HCT116 (cell line): ENCODE data around the gene ITPK1. TPM values are rescaled to one million over a fixed set of nuclear protein-coding genes. Genes with fewer than 3 reads are reported as not detected.

ENCODE experiments used
- ATAC-seq: fragments of 200-7000 bp; cut with Tn5 transposase; 2 replicates; pipeline ENCODE4 v1.9.1; 2020; ENCODE audit warnings: mild to moderate bottlenecking, moderate library complexity
- BruUV-seq: library from RNA; stranded (reverse); fragments of 400-500 nt; replicated peaks from 2 replicates; lab custom pipeline; 2021; lab: Mats Ljungman, UMichigan
- CTCF ChIA-PET: fragments of 300-600 bp; sonication (Branson Sonifier 250); formaldehyde crosslinking; loops from one replicate; lab custom pipeline; 2021; ENCODE audit warnings: antibody characterized with exemption; lab: Charles Lee
- POLR2A ChIA-PET: fragments of 300-600, 350-600 bp; sonication (Branson Sonifier 250); formaldehyde crosslinking; loops from one replicate; lab custom pipeline; 2021; ENCODE audit warnings: antibody characterized with exemption; lab: Charles Lee
- RAD21 ChIA-PET, 2 experiments: fragments of 300-600 bp; sonication (Branson Sonifier 250); formaldehyde crosslinking; loops; one replicate each; lab custom pipeline; 2023; ENCODE audit warnings: low total read pairs in 2 of 2; ENCODE audit not compliant: uncharacterized antibody in 2 of 2, unreplicated experiment in 2 of 2, low non-redundant PET in 1 of 2; lab: Charles Lee
- DNase-seq: peaks from one replicate; pipeline ENCODE4 v3.0.0-alpha.2; 2010; ENCODE audit warnings: low read depth, low spot score
- H2AFZ ChIP-seq: fragments of 200-600 bp; shearing (Covaris generic), sonication (generic); 2 replicates; pipeline ENCODE4 v1.6.1; 2017; ENCODE audit warnings: low read depth, mixed run types, mixed read lengths, antibody characterized with exemption, low read length; ENCODE audit not compliant: poor library complexity, severe bottlenecking
- H3K27ac ChIP-seq: 2 replicates; pipeline ENCODE4 v1.5.1; 2012; ENCODE audit warnings: low read depth, low read length
- H3K27me3 ChIP-seq: fragments of 200-600 bp; sonication (generic); 2 replicates; pipeline ENCODE4 v1.6.1; 2016; ENCODE audit warnings: mixed run types, low read length, mixed read lengths; ENCODE audit not compliant: insufficient read depth
- H3K36me3 ChIP-seq, 2 experiments: fragments of 200-500 bp in 1 of 2; fragments of 200-600 bp in 1 of 2; sonication (Bioruptor generic) in 1 of 2; sonication (generic) in 1 of 2; 2 replicates each; pipeline versions ENCODE4 v1.5.1 to v1.6.1; 2014 to 2016; ENCODE audit warnings: low read length in 2 of 2, inconsistent platforms in 1 of 2, mixed read lengths in 1 of 2, mixed run types in 1 of 2; ENCODE audit not compliant: insufficient read depth in 2 of 2, control insufficient read depth in 1 of 2
- H3K4me1 ChIP-seq, 2 experiments: fragments of 200-600 bp in 1 of 2; sonication (generic) in 1 of 2; 2 replicates each; pipeline versions ENCODE4 v1.5.1 to v1.6.1; 2012 to 2017; ENCODE audit warnings: low read length in 2 of 2, inconsistent platforms in 1 of 2, mild to moderate bottlenecking in 1 of 2, mixed read lengths in 1 of 2, mixed run types in 1 of 2, moderate library complexity in 1 of 2; ENCODE audit not compliant: insufficient read depth in 2 of 2, control insufficient read depth in 1 of 2
- H3K4me2 ChIP-seq: fragments of 200-600 bp; sonication (generic); 2 replicates; pipeline ENCODE4 v1.6.1; 2017; ENCODE audit warnings: mixed run types, low read length, mixed read lengths
- H3K4me3 ChIP-seq, 2 experiments: fragments of 200-600 bp in 1 of 2; sonication (generic) in 1 of 2; replicated peaks in 1 of 2; 2 replicates each; pipeline ENCODE4 v1.5.1; 2011 to 2016; ENCODE audit warnings: low read length in 2 of 2, control low read depth in 1 of 2, low read depth in 1 of 2, mild to moderate bottlenecking in 1 of 2, mixed read lengths in 1 of 2, mixed run types in 1 of 2
- H3K79me2 ChIP-seq: fragments of 200-600 bp; sonication (generic); 2 replicates; pipeline ENCODE4 v1.6.1; 2017; ENCODE audit warnings: mild to moderate bottlenecking, mixed run types, low read length, moderate library complexity, mixed read lengths; ENCODE audit not compliant: insufficient read depth
- H3K9ac ChIP-seq: fragments of 200-600 bp; sonication (generic); 2 replicates; pipeline ENCODE4 v1.6.1; 2016; ENCODE audit warnings: low read length, mixed read lengths
- H3K9me2 ChIP-seq: fragments of 200-600 bp; sonication (generic), shearing (Covaris generic); 2 replicates; pipeline ENCODE4 v1.6.1; 2017; ENCODE audit warnings: mixed run types, mild to moderate bottlenecking, moderate library complexity; ENCODE audit not compliant: insufficient read depth
- H3K9me3 ChIP-seq, 2 experiments: fragments of 200-500 bp in 1 of 2; fragments of 200-600 bp in 1 of 2; sonication (Bioruptor generic) in 1 of 2; sonication (generic) in 1 of 2; 2 replicates each; pipeline ENCODE4 v1.6.1; 2014 to 2017; ENCODE audit warnings: low read length in 2 of 2, mixed read lengths in 2 of 2, inconsistent platforms in 1 of 2, low read depth in 1 of 2, mild to moderate bottlenecking in 1 of 2, mixed run types in 1 of 2, moderate library complexity in 1 of 2; ENCODE audit not compliant: control insufficient read depth in 1 of 2, insufficient read depth in 1 of 2
- H4K20me1 ChIP-seq: fragments of 200-600 bp; sonication (generic), shearing (Covaris generic); 2 replicates; pipeline ENCODE4 v1.6.1; 2017; ENCODE audit warnings: mixed run types, mild to moderate bottlenecking, moderate library complexity; ENCODE audit not compliant: insufficient read depth
- ATF3 ChIP-seq: IDR thresholded peaks from 2 replicates; pipeline ENCODE4 v1.6.1; 2012
- CTCF ChIP-seq, 3 experiments: fragments of 200-600 bp in 1 of 3; sonication (generic) in 1 of 3; IDR thresholded peaks in 2 of 3; conservative IDR thresholded peaks in 1 of 3; 2 replicates each; pipeline ENCODE4 v1.5.1; 2012 to 2017; ENCODE audit warnings: low read depth in 2 of 3, low read length in 2 of 3, antibody characterized with exemption in 1 of 3, borderline replicate concordance in 1 of 3, control low read depth in 1 of 3, mild to moderate bottlenecking in 1 of 3, mixed read lengths in 1 of 3, mixed run types in 1 of 3, moderate library complexity in 1 of 3; ENCODE audit not compliant: insufficient read depth in 1 of 3
- EGR1 ChIP-seq: IDR thresholded peaks from 2 replicates; pipeline ENCODE4 v1.6.1; 2012; ENCODE audit warnings: low read depth
- EZH2 ChIP-seq: fragments of 200-600 bp; sonication (generic); IDR thresholded peaks from 2 replicates; pipeline ENCODE4 v1.6.1; 2017; ENCODE audit warnings: antibody characterized with exemption, mixed run types
- POLR2A ChIP-seq: IDR thresholded peaks from 2 replicates; pipeline ENCODE4 v1.7.0; 2011; ENCODE audit warnings: borderline replicate concordance; ENCODE audit not compliant: insufficient read depth, insufficient read length; ENCODE audit errors: extremely low read depth
- REST ChIP-seq: IDR thresholded peaks from 2 replicates; pipeline ENCODE4 v1.6.1; 2012; ENCODE audit warnings: low read depth
- SRF ChIP-seq: IDR thresholded peaks from 2 replicates; pipeline ENCODE4 v1.6.1; 2012; ENCODE audit warnings: low read depth
- TCF7L2 ChIP-seq: IDR thresholded peaks from 2 replicates; pipeline ENCODE4 v1.7.0; 2011; ENCODE audit warnings: borderline replicate concordance, inconsistent platforms; ENCODE audit not compliant: insufficient read depth, insufficient read length; ENCODE audit errors: extremely low read depth
- YY1 ChIP-seq: IDR thresholded peaks from 2 replicates; pipeline ENCODE4 v1.6.1; 2011; ENCODE audit warnings: low read length, low read depth, moderate library complexity, mild to moderate bottlenecking; ENCODE audit not compliant: insufficient replicate concordance; ENCODE audit errors: extremely low read depth
- ZBTB33 ChIP-seq: IDR thresholded peaks from 2 replicates; pipeline ENCODE4 v1.6.1; 2011; ENCODE audit warnings: mild to moderate bottlenecking, low read length, moderate library complexity; ENCODE audit not compliant: insufficient replicate concordance; ENCODE audit errors: extremely low read depth
- ZFX ChIP-seq: fragments of 450-650 bp; IDR thresholded peaks from 2 replicates; pipeline ENCODE4 v1.6.1; 2017
- intact Hi-C: fragments of 100-400 bp; cut with micrococcal nuclease; formaldehyde crosslinking; loops from 2 replicates; pipeline ENCODE4 v1.10.0; 2022
- total RNA-seq: library from RNA; stranded (reverse); gene quantifications from one replicate; pipeline ENCODE4 v1.2.1, GENCODE V29; 2021; ENCODE audit not compliant: unreplicated experiment

The ITPK1 gene
- total RNA-seq, 1 experiment from 2014 or later = 70.2 TPM

- no peak for DNase-seq
- ChIA-PET RAD21 (no interaction called here), CTCF (interaction anchor here (1.3 to 1.9 kb wide), 2 partner anchors 11 to 209 kb away, joined by 4 to 5 read pairs; no protein-coding TSS in a partner anchor), POLR2A (no interaction called here)
- Histone ChIP-seq H3K36me3 (no peaks in the 10 kb centered on the region), H3K27ac (no peak overlapping the region), H3K9me2 (no peaks in the 10 kb centered on the region), H3K4me3 (no peak overlapping the region), H3K79me2 (no peaks in the 10 kb centered on the region), H3K4me1 (peaks cover 0 to 8% of the 10 kb centered on the region in 2 experiments; a peak in 2 of 4 replicates), H3K4me2 (no peak overlapping the region), H3K9ac (no peak overlapping the region), H2AFZ (no peak overlapping the region), H4K20me1 (no peaks in the 10 kb centered on the region), H3K27me3 (no peaks in the 10 kb centered on the region), H3K9me3 (no peaks in the 10 kb centered on the region)
- TF ChIP-seq EZH2 (no peak), ATF3 (no peak), POLR2A (no peak), ZBTB33 (no peak), YY1 (no peak), ZFX (no peak), REST (no peak), TCF7L2 (no peak), CTCF (IDR thresholded peaks at IDR 0.05 in 2 of 3, conservative IDR thresholded peaks at IDR 0.05 in 1 of 3; ENCODE audit: borderline replicate concordance in 1 of 3, insufficient read depth in 1 of 3, low read depth in 2 of 3, low read length in 2 of 3) (no peak), EGR1 (no peak), SRF (no peak)
- BruUV-seq = no TSS peak
- intact Hi-C loops = no loop called here
- no peak for ATAC-seq
Measured at GRCh38 chr14:93161411-93161940, 45.8 kb upstream of the ITPK1 start.
